Epithelial cell of esophagus (primary cell): ENCODE results near the gene CD93.

Experiments used
- DNase-seq: peaks from one replicate; pipeline ENCODE4 v3.0.0; 2010; ENCODE audit warnings: low read depth
- H3K4me3 ChIP-seq: 2 replicates; pipeline ENCODE4 v1.5.1; 2011; ENCODE audit warnings: mild to moderate bottlenecking, low read length, control low read depth
- TF ChIP-seq, protein P1 (sequence below): IDR thresholded peaks from 2 replicates; pipeline ENCODE4 v1.5.1; 2011; ENCODE audit warnings: low read depth, mild to moderate bottlenecking, low read length, control low read depth, inconsistent platforms; ENCODE audit not compliant: insufficient read depth; ENCODE audit errors: missing control alignments

Gene CD93

DNA sequence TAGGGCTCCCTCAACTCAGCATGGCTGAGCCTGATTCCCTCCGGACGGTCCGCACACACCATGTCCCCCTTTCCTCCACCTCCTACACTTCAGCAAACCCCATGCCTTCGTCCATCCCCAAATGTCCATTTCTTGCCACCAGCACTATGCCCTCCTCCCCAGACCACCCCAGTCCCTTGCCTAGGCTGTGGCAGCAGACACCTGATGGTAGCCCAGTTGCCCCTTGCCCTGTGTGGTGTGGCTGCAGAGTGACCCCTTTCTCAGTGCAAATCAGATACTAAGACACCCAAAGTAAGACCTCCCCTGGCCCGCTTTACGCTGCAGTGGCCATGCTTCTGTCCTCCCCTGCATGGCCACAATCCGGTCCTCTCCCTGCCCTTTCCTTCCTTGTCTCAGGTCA, 34.1 kb upstream of the CD93 start:
- H3K4me3 ChIP-seq = no peak overlapping the region
- TF ChIP-seq, protein P1, sequence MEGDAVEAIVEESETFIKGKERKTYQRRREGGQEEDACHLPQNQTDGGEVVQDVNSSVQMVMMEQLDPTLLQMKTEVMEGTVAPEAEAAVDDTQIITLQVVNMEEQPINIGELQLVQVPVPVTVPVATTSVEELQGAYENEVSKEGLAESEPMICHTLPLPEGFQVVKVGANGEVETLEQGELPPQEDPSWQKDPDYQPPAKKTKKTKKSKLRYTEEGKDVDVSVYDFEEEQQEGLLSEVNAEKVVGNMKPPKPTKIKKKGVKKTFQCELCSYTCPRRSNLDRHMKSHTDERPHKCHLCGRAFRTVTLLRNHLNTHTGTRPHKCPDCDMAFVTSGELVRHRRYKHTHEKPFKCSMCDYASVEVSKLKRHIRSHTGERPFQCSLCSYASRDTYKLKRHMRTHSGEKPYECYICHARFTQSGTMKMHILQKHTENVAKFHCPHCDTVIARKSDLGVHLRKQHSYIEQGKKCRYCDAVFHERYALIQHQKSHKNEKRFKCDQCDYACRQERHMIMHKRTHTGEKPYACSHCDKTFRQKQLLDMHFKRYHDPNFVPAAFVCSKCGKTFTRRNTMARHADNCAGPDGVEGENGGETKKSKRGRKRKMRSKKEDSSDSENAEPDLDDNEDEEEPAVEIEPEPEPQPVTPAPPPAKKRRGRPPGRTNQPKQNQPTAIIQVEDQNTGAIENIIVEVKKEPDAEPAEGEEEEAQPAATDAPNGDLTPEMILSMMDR = no peak
- no peak for DNase-seq

DNA sequence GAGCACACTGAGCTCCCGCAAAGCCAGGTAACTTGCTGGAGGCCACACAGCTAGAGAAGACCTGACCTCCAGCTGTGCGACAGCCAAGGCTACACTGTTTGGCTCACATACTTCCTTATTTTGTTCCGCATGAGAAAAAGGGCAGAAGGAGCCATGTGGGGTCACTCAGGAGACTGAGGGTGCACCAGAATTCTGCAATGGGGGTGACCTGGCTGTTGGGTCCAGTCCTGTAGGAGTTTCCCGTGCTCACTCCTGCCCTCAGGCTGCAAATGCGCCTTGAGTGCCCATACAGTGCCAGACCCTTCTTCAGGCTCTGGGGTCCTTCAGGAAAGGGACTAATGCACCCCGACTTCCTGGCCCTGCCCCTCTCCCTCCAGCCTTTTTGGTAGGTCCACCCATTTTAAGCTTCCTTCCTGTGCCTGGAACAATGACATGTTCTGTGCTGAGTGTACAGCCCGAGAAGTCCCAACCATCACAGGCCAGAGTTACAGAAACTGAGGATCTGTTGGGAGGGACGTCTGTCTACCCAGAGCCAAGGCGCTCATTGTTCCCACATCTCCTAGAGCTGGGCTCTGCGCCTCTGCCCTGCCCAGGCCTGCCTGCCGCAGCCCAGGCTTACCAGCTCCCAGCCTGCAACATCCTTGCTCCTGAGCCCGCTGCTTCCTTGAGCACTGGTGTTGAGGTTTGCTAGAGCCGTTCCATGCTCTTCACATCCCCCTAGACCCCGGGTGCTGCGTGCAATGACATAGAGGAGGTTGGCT, 33.5 kb upstream of the CD93 start:
- TF ChIP-seq, protein P1 = no peak
- peak; percentile 20 for DNase-seq
- no peak overlapping the region for H3K4me3 ChIP-seq

DNA sequence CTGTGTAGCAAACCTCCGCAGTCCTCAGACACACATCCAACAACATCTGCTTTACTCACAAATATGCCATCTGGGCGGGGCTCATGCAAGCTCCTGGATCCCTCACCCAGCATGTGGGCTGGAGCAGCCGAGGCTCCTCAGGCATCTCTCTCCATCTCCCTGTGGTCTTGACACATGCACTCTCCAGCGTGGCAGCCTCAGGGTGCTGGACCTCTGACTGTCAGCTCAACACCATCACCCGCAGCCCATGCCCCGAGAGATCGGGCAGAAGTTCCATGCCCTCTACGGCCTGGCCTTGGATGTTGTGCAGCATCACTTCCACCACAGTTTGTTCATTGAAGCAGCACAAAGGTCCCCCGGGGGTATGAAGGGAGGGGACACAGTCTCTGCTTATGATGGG, 32.6 kb upstream of the CD93 start:
- no peak overlapping the region for H3K4me3 ChIP-seq
- TF ChIP-seq, protein P1 = no peak

DNA sequence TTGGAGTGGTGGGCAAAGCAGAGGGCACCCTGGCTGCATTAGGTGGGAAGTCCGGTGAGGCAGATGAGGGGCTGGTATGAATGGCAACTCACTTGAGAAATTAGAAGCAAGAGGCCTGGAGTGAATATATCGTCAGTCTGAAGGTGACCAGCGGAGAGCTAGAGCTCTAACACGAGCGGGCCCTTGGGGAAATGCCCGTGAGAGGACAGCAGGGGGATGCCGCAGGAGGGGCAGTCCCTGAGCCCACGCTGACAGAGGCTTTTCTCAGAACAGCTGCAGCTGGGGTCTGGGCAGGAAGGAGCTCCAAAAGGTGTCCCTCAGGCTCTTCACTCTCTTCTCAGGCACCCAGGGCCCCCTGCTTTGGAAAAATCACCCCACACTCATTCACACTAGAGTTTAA, 32.0 kb upstream of the CD93 start:
- no peak overlapping the region for H3K4me3 ChIP-seq
- TF ChIP-seq, protein P1 = no peak
- DNase-seq = no peak

More for the DNA sequence above, 32.6 kb upstream of the CD93 start:
- DNase-seq = no peak

DNA sequence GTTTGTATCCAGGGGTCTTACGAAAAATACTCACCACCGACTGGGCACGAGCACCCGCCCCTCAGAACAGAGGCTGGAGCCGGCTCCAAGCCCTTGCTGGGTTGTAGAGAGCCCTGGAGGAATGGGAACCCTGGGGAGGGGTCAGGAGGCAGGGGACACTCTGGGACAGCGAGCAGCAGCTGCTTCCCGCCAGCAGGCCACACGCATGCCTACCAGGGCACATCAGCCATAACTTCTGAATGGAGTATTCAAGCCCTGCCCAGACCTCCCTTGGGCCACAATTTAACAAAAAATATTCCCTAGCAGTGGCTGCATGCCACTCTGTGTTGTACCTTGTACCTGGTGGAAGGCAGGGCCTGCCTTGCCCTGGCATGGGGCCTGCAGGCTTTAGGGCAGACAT, 31.6 kb upstream of the CD93 start:
- no peak for DNase-seq
- TF ChIP-seq, protein P1 = no peak
- H3K4me3 ChIP-seq = no peak overlapping the region

DNA sequence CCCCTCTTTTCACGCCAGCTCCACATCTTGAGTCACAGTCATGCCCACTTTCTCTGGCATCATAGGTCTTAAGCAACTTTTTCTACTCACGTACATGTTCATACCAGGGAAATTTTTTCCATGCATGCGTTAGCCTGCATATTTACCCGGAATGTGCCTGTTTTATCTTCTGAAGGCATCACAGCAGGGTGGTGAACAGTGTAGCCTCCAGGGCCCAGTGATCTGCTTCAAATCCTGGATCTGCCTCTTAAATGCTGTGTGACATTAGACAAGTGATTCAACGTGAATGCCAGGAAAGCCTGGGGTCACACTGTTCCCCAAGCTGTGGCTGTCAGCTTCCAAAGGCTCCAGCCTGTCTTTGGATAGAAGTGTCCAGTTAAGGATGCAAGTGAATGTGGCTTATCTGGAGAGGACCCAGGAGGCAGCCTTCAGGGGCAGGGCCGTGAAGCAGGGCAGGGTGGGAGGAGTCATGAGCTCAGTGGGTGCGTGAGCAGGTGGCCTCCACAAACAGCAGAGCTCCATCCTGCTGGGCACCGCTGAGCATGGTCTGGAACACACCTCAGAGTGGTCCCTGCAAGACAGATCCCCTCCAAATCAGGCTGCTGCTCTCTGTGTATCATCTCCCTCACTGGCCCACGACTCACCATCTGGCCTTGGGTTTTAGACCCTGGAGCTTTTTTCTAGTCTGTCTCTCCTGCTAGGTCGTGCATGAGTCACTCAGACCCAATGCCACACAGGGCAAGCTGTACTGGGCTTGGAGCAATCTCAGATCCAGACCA, 30.4 kb upstream of the CD93 start:
- peak; percentile 82 for DNase-seq
- TF ChIP-seq, protein P1 = no peak
- no peak overlapping the region for H3K4me3 ChIP-seq
